Parathyroid adenoma (tissue), 2 donors: ENCODE data around the gene SDR9C7.
"Not testable (repeated sequence)": the region's sequence is repeated elsewhere in the genome, so short reads cannot be mapped to it uniquely, and the experiment has no call there.

Source experiments
- H2AFZ ChIP-seq: fragments of 300-600 bp; sonication (generic); one replicate; pipeline ENCODE4 v1.7.0; 2017; ENCODE audit warnings: antibody characterized with exemption, mild to moderate bottlenecking
- H3K27ac ChIP-seq: fragments of 300-600 bp; sonication (generic); one replicate; pipeline ENCODE4 v1.7.0; 2017
- H3K27me3 ChIP-seq: fragments of 300-600 bp; sonication (generic); one replicate; pipeline ENCODE4 v1.7.0; 2017; ENCODE audit warnings: low read length; ENCODE audit not compliant: control insufficient read depth, insufficient read depth
- H3K36me3 ChIP-seq: fragments of 300-600 bp; sonication (generic); one replicate; pipeline ENCODE4 v1.7.0; 2017; ENCODE audit warnings: low read length; ENCODE audit not compliant: control insufficient read depth, insufficient read depth
- H3K4me1 ChIP-seq: fragments of 300-600 bp; sonication (generic); one replicate; pipeline ENCODE4 v1.7.0; 2017; ENCODE audit warnings: control low read depth
- H3K4me2 ChIP-seq: fragments of 300-600 bp; sonication (generic); one replicate; pipeline ENCODE4 v1.7.0; 2017; ENCODE audit warnings: low read length
- H3K4me3 ChIP-seq: fragments of 300-600 bp; sonication (generic); one replicate; pipeline ENCODE4 v1.7.0; 2017; ENCODE audit warnings: low read depth, low read length
- H3K79me2 ChIP-seq: fragments of 300-600 bp; sonication (generic); one replicate; pipeline ENCODE4 v1.7.0; 2017; ENCODE audit warnings: control low read depth
- H3K9ac ChIP-seq: fragments of 300-600 bp; sonication (generic); one replicate; pipeline ENCODE4 v1.7.0; 2017; ENCODE audit warnings: mild to moderate bottlenecking
- H3K9me3 ChIP-seq: fragments of 300-600 bp; sonication (generic); one replicate; pipeline ENCODE4 v1.7.0; 2017; ENCODE audit warnings: low read length; ENCODE audit not compliant: control insufficient read depth
- CTCF ChIP-seq: fragments of 300-600 bp; sonication (generic); IDR thresholded peaks from one replicate; pipeline ENCODE4 v1.7.0; 2017; ENCODE audit warnings: antibody characterized with exemption, mild to moderate bottlenecking
- donor health status: primary hyperparathyroidism.

Gene SDR9C7

GRCh38 chr12:56980268-56980667 is 46.1 kb upstream of the SDR9C7 start:
- Histone ChIP-seq H3K27me3 (no peaks in the 10 kb centered on the region), H2AFZ (no peak overlapping the region), H3K4me1 (no peaks in the 10 kb centered on the region), H3K27ac (no peak overlapping the region), H3K36me3 (no peaks in the 10 kb centered on the region), H3K79me2 (no peaks in the 10 kb centered on the region), H3K4me3 (no peak overlapping the region), H3K9ac (no peak overlapping the region), H3K4me2 (no peak overlapping the region), H3K9me3 (no peaks in the 10 kb centered on the region)
- no peak for TF ChIP-seq CTCF

GRCh38 chr12:56979628-56980027 is 45.4 kb upstream of the SDR9C7 start:
- Histone ChIP-seq H3K9me3 (no peaks in the 10 kb centered on the region), H3K4me3 (no peak overlapping the region), H3K4me2 (no peak overlapping the region), H3K9ac (no peak overlapping the region), H2AFZ (no peak overlapping the region), H3K27me3 (no peaks in the 10 kb centered on the region), H3K4me1 (no peaks in the 10 kb centered on the region), H3K36me3 (no peaks in the 10 kb centered on the region), H3K79me2 (no peaks in the 10 kb centered on the region), H3K27ac (no peak overlapping the region)
- TF ChIP-seq CTCF, result no peak

GRCh38 chr12:56978397-56979138 is 44.4 kb upstream of the SDR9C7 start:
- Histone ChIP-seq H3K4me1 (no peaks in the 10 kb centered on the region), H2AFZ (no peak overlapping the region), H3K27ac (no peak overlapping the region), H3K79me2 (no peaks in the 10 kb centered on the region), H3K4me2 (no peak overlapping the region), H3K9ac (no peak overlapping the region), H3K9me3 (no peaks in the 10 kb centered on the region), H3K27me3 (no peaks in the 10 kb centered on the region), H3K36me3 (no peaks in the 10 kb centered on the region), H3K4me3 (no peak overlapping the region)
- TF ChIP-seq CTCF, result no peak

- not testable (repeated sequence) for H3K9ac ChIP-seq, H3K9me3 ChIP-seq, H3K27ac ChIP-seq, H3K27me3 ChIP-seq, H3K36me3 ChIP-seq, H3K79me2 ChIP-seq, H3K4me3 ChIP-seq, H3K4me1 ChIP-seq, H2AFZ ChIP-seq, H3K4me2 ChIP-seq
These were observed 43.2 kb upstream of the SDR9C7 start for GRCh38 chr12:56977361-56977760.

- H3K4me3 ChIP-seq, H3K9me3 ChIP-seq, H3K27me3 ChIP-seq, H3K9ac ChIP-seq, H3K27ac ChIP-seq, H2AFZ ChIP-seq, H3K4me1 ChIP-seq, H3K79me2 ChIP-seq, H3K4me2 ChIP-seq, H3K36me3 ChIP-seq: not testable (repeated sequence)
These were observed 40.0 kb upstream of the SDR9C7 start for GRCh38 chr12:56974224-56974623.

GRCh38 chr12:56968910-56969309 is 34.7 kb upstream of the SDR9C7 start:
- not testable (repeated sequence) for H3K4me3 ChIP-seq, H2AFZ ChIP-seq, H3K9ac ChIP-seq, H3K36me3 ChIP-seq, H3K27ac ChIP-seq, H3K9me3 ChIP-seq, H3K4me1 ChIP-seq, H3K27me3 ChIP-seq, H3K4me2 ChIP-seq, H3K79me2 ChIP-seq

GRCh38 chr12:56965997-56966642 is 31.9 kb upstream of the SDR9C7 start:
- H3K9ac ChIP-seq, H3K27ac ChIP-seq, H3K27me3 ChIP-seq, H2AFZ ChIP-seq, H3K79me2 ChIP-seq, H3K4me1 ChIP-seq, H3K4me3 ChIP-seq, H3K36me3 ChIP-seq, H3K9me3 ChIP-seq, H3K4me2 ChIP-seq: not testable (repeated sequence)

- H3K4me2 ChIP-seq, H2AFZ ChIP-seq, H3K4me1 ChIP-seq, H3K27ac ChIP-seq, H3K4me3 ChIP-seq, H3K79me2 ChIP-seq, H3K36me3 ChIP-seq, H3K27me3 ChIP-seq, H3K9me3 ChIP-seq, H3K9ac ChIP-seq: not testable (repeated sequence)
These were observed 30.9 kb upstream of the SDR9C7 start for GRCh38 chr12:56965124-56965523.
